AG10803 (cell line): ENCODE data around the gene DNMT3L.

Experiments used
- DNase-seq: peaks from one replicate; pipeline ENCODE4 v3.0.0; 2010; ENCODE audit warnings: low read depth
- H3K4me3 ChIP-seq: 2 replicates; pipeline ENCODE4 v1.5.1; 2011; ENCODE audit warnings: mild to moderate bottlenecking, low read length, control low read depth
- CTCF ChIP-seq: conservative IDR thresholded peaks from 2 replicates; pipeline ENCODE4 v1.5.1; 2011; ENCODE audit warnings: mild to moderate bottlenecking, low read length, control low read depth, inconsistent platforms

DNMT3L gene

GRCh38 chr21:44282370-44282769, 20.7 kb upstream of the DNMT3L start:
- TF ChIP-seq CTCF, result no peak
- no peak overlapping the region for H3K4me3 ChIP-seq
- DNase-seq, result no peak

- no peak overlapping the region for H3K4me3 ChIP-seq
- no peak for TF ChIP-seq CTCF
- DNase-seq, result no peak
These were observed 20.1 kb upstream of the DNMT3L start for GRCh38 chr21:44281801-44282200.

- TF ChIP-seq CTCF, result no peak
- no peak for DNase-seq
- no peak overlapping the region for H3K4me3 ChIP-seq
These were observed 17.9 kb upstream of the DNMT3L start for GRCh38 chr21:44279354-44280260.

- no peak for TF ChIP-seq CTCF
- no peak overlapping the region for H3K4me3 ChIP-seq
- DNase-seq, result no peak
These were observed 13.3 kb upstream of the DNMT3L start for GRCh38 chr21:44275041-44275440.

- no peak for DNase-seq
- H3K4me3 ChIP-seq, result no peak overlapping the region
- TF ChIP-seq CTCF, result no peak
These were observed 11.3 kb upstream of the DNMT3L start for GRCh38 chr21:44273046-44273445.

GRCh38 chr21:44272284-44272858, 10.7 kb upstream of the DNMT3L start:
- H3K4me3 ChIP-seq, result no peak overlapping the region
- DNase-seq, result no peak
- TF ChIP-seq CTCF, result no peak
